ENCODE measurements around the gene ABCC11. TPM values are rescaled to one million over a fixed set of nuclear protein-coding genes. Genes with fewer than 3 reads are reported as not detected.

The ABCC11 gene
- total and polyA plus RNA-seq, 2 of the 13 experiments (the other 11 are each of a cell fraction or from before 2014, with no cell fraction given), result 1.0 to 1.4 TPM

- no peak for TF ChIP-seq AHR (CRISPR knock-in tag; IDR thresholded peaks at IDR 0.05)
Measured at GRCh38 chr16:48262631-48263030, 15.3 kb upstream of the ABCC11 start (continued).

- intact Hi-C loops (cut with micrococcal nuclease; ENCODE audit: unreplicated experiment) (no loop called here), in situ Hi-C loops (cut with HindIII; ENCODE audit: extremely low pct_ligation_motif_present, low pct_unique_long_range_greater_than_20kb) (no loop called here)
- H3K4me1 ChIP-seq (ENCODE audit: insufficient read depth, low read length), result no peaks in the 10 kb centered on the region
- peaks cover 15 to 77% of the 10 kb centered on the region in 2 experiments for H3K36me3 ChIP-seq (replicated peaks in 1 of 2; ENCODE audit: control insufficient read depth in 1 of 2, insufficient read depth in 2 of 2, low read length in 2 of 2)
- POLR2A ChIA-PET, result no interaction called here
- no peaks in the 10 kb centered on the region for H3K79me2 ChIP-seq (ENCODE audit: insufficient read depth, low read length)
- CTCF ChIA-PET (ENCODE audit: low intra/inter-chr PET ratio, low total read pairs), result no interaction called here
- H3K9me3 ChIP-seq (ENCODE audit: low read length), result no peaks in the 10 kb centered on the region
- H3K27ac ChIP-seq (ENCODE audit: extremely low read length, insufficient read depth, low read length), result no peak overlapping the region
- H2AFZ ChIP-seq (ENCODE audit: low read length), result no peak overlapping the region
- no peaks in the 10 kb centered on the region for H4K20me1 ChIP-seq (ENCODE audit: insufficient read depth, low read length)
- no peaks in the 10 kb centered on the region for H3K27me3 ChIP-seq (ENCODE audit: control insufficient read depth in 1 of 2, insufficient read depth in 2 of 2, low read length in 2 of 2)
- H3K4me3 ChIP-seq (replicated peaks in 1 of 3; ENCODE audit: insufficient read depth in 1 of 3, low read depth in 2 of 3, low read length in 3 of 3), result no peak overlapping the region
- no peak overlapping the region for H3K9ac ChIP-seq (ENCODE audit: insufficient read depth, low read depth, low read length)
- no peak overlapping the region for H3K4me2 ChIP-seq (ENCODE audit: low read depth, low read length)
- FAIRE-seq (no peak), DNase-seq (ENCODE audit: low spot score) (no peak), ATAC-seq (no peak)
- 95% methylated on average over 1 of the region's 1 CpG for WGBS (ENCODE audit: low lambda C conversion rate)
- no TSS peak for BruUV-seq (replicated peaks)
- TF ChIP-seq ATF3 (CRISPR knock-in tag; IDR thresholded peaks at IDR 0.05) (no peak), HNRNPLL (IDR thresholded peaks at IDR 0.05; ENCODE audit: low read depth, low read length, poor library complexity, severe bottlenecking) (no peak), HOXA7 (CRISPR knock-in tag; IDR thresholded peaks at IDR 0.05) (no peak), PATZ1 (CRISPR knock-in tag; IDR thresholded peaks at IDR 0.05) (no peak), ETV6 (CRISPR knock-in tag; conservative IDR thresholded peaks at IDR 0.05) (no peak), AHR (CRISPR knock-in tag; IDR thresholded peaks at IDR 0.05) (no peak), TEF (CRISPR knock-in tag; IDR thresholded peaks at IDR 0.05) (no peak), ATF1 (CRISPR knock-in tag; IDR thresholded peaks at IDR 0.05) (no peak), ZFX (CRISPR knock-in tag; IDR thresholded peaks at IDR 0.05; ENCODE audit: low read depth) (no peak), TAF1 (CRISPR knock-in tag; IDR thresholded peaks at IDR 0.05) (no peak), ZBED4 (CRISPR knock-in tag; IDR thresholded peaks at IDR 0.05; ENCODE audit: borderline replicate concordance) (no peak), DPF2 (CRISPR knock-in tag; IDR thresholded peaks at IDR 0.05; ENCODE audit: borderline replicate concordance, low read depth) (no peak), ZNF335 (CRISPR knock-in tag; IDR thresholded peaks at IDR 0.05) (no peak), ZNF652 (CRISPR knock-in tag; IDR thresholded peaks at IDR 0.05; ENCODE audit: borderline replicate concordance, low read depth) (no peak), HINFP (CRISPR knock-in tag; IDR thresholded peaks at IDR 0.05; ENCODE audit: low read depth) (no peak)
Measured at GRCh38 chr16:48261569-48261968, 14.2 kb upstream of the ABCC11 start.

Measured in HepG2 (cell line).